ENCODE data around the gene TPPP2. TPM values are rescaled to one million over a fixed set of nuclear protein-coding genes. Genes with fewer than 3 reads are reported as not detected.

TPPP2 gene
- total RNA-seq, 4 donors from 2014 or later, result 0.71 TPM; not detected in 3

- intact Hi-C loops (cut with DNase I; ENCODE audit: low total_unique reads), result no loop called here
- TF ChIP-seq POLR2A (IDR thresholded peaks at IDR 0.05) (no peak), CTCF (IDR thresholded peaks at IDR 0.05) (no peak)
- no peak overlapping the region for H3K4me3 ChIP-seq (ENCODE audit: low read depth, poor library complexity, severe bottlenecking)
- DNase-seq (ENCODE audit: low spot score in 2 of 2), result no peak
- 81 to 84% methylated on average over 2 of the region's 2 CpGs for WGBS, 2 donors
These were observed 47.7 kb downstream of the TPPP2 start for GRCh38 chr14:21077672-21078071.

GRCh38 chr14:21078287-21078686 is 48.3 kb downstream of the TPPP2 start:
- WGBS, 2 donors, result 82 to 91% methylated on average over 5 of the region's 5 CpGs

GRCh38 chr14:21078726-21079125 is 48.7 kb downstream of the TPPP2 start:
- WGBS, 2 donors, result 78 to 91% methylated on average over 10 of the region's 10 CpGs
- DNase-seq (ENCODE audit: low spot score in 2 of 2), result no peak
- TF ChIP-seq CTCF (IDR thresholded peaks at IDR 0.05), result no peak

More at GRCh38 chr14:21078287-21078686, 48.3 kb downstream of the TPPP2 start:
- TF ChIP-seq CTCF (IDR thresholded peaks at IDR 0.05) (no peak), POLR2A (IDR thresholded peaks at IDR 0.05) (no peak)
- no peak for DNase-seq (ENCODE audit: low spot score in 2 of 2)
- no peak overlapping the region for H3K4me3 ChIP-seq (ENCODE audit: low read depth, poor library complexity, severe bottlenecking)
- intact Hi-C loops (cut with DNase I; ENCODE audit: low total_unique reads), result no loop called here

GRCh38 chr14:21081521-21082142 is 51.6 kb downstream of the TPPP2 start:
- no peak overlapping the region for H3K4me3 ChIP-seq (ENCODE audit: low read depth, poor library complexity, severe bottlenecking)
- intact Hi-C loops (cut with DNase I; ENCODE audit: low total_unique reads), result no loop called here
- no peak for DNase-seq (ENCODE audit: low spot score in 2 of 2)
- TF ChIP-seq CTCF (IDR thresholded peaks at IDR 0.05) (no peak), POLR2A (IDR thresholded peaks at IDR 0.05) (no peak)
- WGBS, 2 donors, result 87 to 97% methylated on average over 14 to 30 of the region's 30 CpGs

More at GRCh38 chr14:21078726-21079125, 48.7 kb downstream of the TPPP2 start:
- H3K4me3 ChIP-seq (ENCODE audit: low read depth, poor library complexity, severe bottlenecking), result no peak overlapping the region
- intact Hi-C loops (cut with DNase I; ENCODE audit: low total_unique reads), result no loop called here

Small RNAs within 50 kb of the gene (microRNA-seq; reads per million reads assigned to microRNA genes)
- gene MIR6717 (ENCODE audit: borderline number of aligned reads in 1 of 2, borderline replicate concordance in 2 of 2), result 0 reads per million in 2 donors

Other genes with a start within 250 kb of the TPPP2 start
- 10 to 100 TPM in 1 of 4 donors, 1 to 10 TPM in 3; 1.7 to 15.4 (median 6.6) TPM for gene RNASE6, start 248.9 kb upstream of the TPPP2 start, total RNA-seq
- gene RNASE1, start 227.4 kb upstream of the TPPP2 start, total RNA-seq, result 100 to 1,000 TPM in 1 of 4 donors, 10 to 100 TPM in 3; 42.6 to 129 (median 87.7) TPM
- not detected for gene RNASE3, start 138.8 kb upstream of the TPPP2 start, total RNA-seq
- gene RNASE2, start 74.7 kb upstream of the TPPP2 start, total RNA-seq, result under 1 TPM in 1 of 4 donors, not detected in 3; 0.96 TPM
- gene METTL17, start 40.2 kb upstream of the TPPP2 start, total RNA-seq, result 100 to 1,000 TPM in 2 of 4 donors, 10 to 100 TPM in 2; 73.0 to 152 (median 91.6) TPM
- gene SLC39A2, start 30.9 kb upstream of the TPPP2 start, total RNA-seq, result 100 to 1,000 TPM in 1 of 4 donors, 10 to 100 TPM in 3; 25.3 to 117 (median 46.9) TPM
- gene NDRG2, start 5.2 kb upstream of the TPPP2 start, total RNA-seq, result 100 to 1,000 TPM; 186 to 475 (median 282) TPM
- gene RNASE13, start 4.6 kb downstream of the TPPP2 start, total RNA-seq, result not detected
- gene RNASE7, start 12.1 kb downstream of the TPPP2 start, total RNA-seq, result 10 to 100 TPM; 34.1 to 83.3 (median 47.8) TPM
- gene RNASE8, start 27.6 kb downstream of the TPPP2 start, total RNA-seq, result not detected
- gene ARHGEF40, start 40.1 kb downstream of the TPPP2 start, total RNA-seq, result 10 to 100 TPM in 3 of 4 donors, 1 to 10 TPM in 1; 7.5 to 21.2 (median 14.4) TPM
- gene ZNF219, start 68.4 kb downstream of the TPPP2 start, total RNA-seq, result 10 to 100 TPM; 56.9 to 89.9 (median 82.2) TPM
- 1 to 10 TPM in 1 of 4 donors, under 1 TPM in 1, not detected in 2; 0.39 to 1.0 TPM for gene TMEM253, start 70.8 kb downstream of the TPPP2 start, total RNA-seq
- under 1 TPM in 1 of 4 donors, not detected in 3; 0.17 TPM for gene OR5AU1, start 125.8 kb downstream of the TPPP2 start, total RNA-seq
- gene HNRNPC, start 239.2 kb downstream of the TPPP2 start, total RNA-seq, result 100 to 1,000 TPM; 312 to 425 (median 376) TPM
- gene RPGRIP1, start 249.9 kb downstream of the TPPP2 start, total RNA-seq, result 1 to 10 TPM in 1 of 4 donors, under 1 TPM in 1, not detected in 2; 0.21 to 2.6 TPM